ENCODE results near the gene POLL. TPM values are rescaled to one million over a fixed set of nuclear protein-coding genes. Genes with fewer than 3 reads are reported as not detected.

POLL gene
- total RNA-seq, 1 donor from 2014 or later, result 30.4 TPM

GRCh38 chr10:101588879-101589278, 822 bp upstream of the POLL start:
- peak overlapping the region; percentile 99 for H3K4me3 ChIP-seq
- H3K36me3 ChIP-seq, result peaks cover 18% of the 10 kb centered on the region
- intact Hi-C loops (cut with DNase I), result no loop called here

GRCh38 chr10:101585841-101586240, 2.2 kb downstream of the POLL start:
- ATAC-seq (no peak), DNase-seq (no peak)
- intact Hi-C loops (cut with DNase I), result no loop called here
- Histone ChIP-seq H3K27ac (no peak overlapping the region), H3K36me3 (peaks cover 36% of the 10 kb centered on the region), H3K9me3 (no peaks in the 10 kb centered on the region), H3K4me1 (peaks cover 12% of the 10 kb centered on the region), H3K4me3 (no peak overlapping the region), H3K27me3 (no peaks in the 10 kb centered on the region)
- no peak for TF ChIP-seq CTCF (IDR thresholded peaks at IDR 0.05)

More at GRCh38 chr10:101588879-101589278, 822 bp upstream of the POLL start:
- DNase-seq, result no peak
- ATAC-seq, result no peak
- TF ChIP-seq CTCF (IDR thresholded peaks at IDR 0.05), result no peak
- no peaks in the 10 kb centered on the region for H3K27me3 ChIP-seq
- H3K9me3 ChIP-seq, result no peaks in the 10 kb centered on the region
- no peak overlapping the region for H3K27ac ChIP-seq
- peaks cover 12% of the 10 kb centered on the region for H3K4me1 ChIP-seq

DNA sequence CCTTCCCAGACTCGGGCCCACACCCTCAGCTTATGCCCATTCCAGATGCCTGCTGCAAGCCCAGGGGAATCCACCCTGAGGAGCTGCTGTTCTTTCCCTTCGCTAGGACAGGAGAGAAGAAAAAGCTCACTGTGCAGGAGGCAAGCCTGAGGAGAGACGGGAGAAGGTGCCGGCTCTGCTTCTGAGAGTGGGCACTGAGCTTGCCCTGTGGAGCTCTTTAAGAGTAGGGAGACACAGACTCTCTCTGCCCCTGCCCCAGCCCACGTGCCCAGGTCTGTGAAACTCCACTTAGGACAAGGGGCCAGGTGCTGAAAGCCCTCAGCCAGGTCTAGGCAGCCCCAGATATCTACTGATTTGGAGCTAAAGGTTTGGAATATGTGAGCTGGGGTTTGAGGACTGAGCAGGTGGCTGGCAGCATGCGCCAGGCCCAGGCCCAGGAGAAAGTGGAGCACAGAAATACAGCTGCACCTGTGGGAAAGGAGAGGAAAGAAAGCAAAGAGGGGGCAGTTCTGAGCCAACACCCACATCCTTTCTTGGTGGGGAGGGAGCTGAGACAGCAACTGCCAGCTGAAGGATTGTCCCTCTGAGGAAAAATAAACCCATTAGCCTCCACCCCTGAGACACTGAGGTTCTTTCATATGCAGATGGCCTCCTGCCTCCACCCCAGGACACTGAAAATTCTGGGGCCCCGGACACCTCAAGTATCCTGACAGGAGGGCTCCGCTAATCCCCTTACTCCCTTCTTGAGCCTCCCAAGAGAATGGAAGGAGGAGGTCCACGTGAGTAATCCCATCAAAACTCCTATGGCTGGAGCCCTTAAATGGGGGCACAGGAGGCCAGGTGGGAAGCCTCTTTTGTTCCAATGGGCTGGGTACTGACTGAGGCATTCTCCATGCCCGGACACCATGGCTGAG, 7.3 kb downstream of the POLL start:
- Histone ChIP-seq H3K9me3 (no peaks in the 10 kb centered on the region), H3K27ac (no peak overlapping the region), H3K36me3 (peaks cover 56% of the 10 kb centered on the region), H3K4me3 (no peak overlapping the region), H3K27me3 (no peaks in the 10 kb centered on the region), H3K4me1 (no peaks in the 10 kb centered on the region)
- TF ChIP-seq CTCF (IDR thresholded peaks at IDR 0.05), result no peak
- DNase-seq, result peak; percentile 49
- ATAC-seq, result no peak
- intact Hi-C loops (cut with DNase I), result no loop called here

DNA sequence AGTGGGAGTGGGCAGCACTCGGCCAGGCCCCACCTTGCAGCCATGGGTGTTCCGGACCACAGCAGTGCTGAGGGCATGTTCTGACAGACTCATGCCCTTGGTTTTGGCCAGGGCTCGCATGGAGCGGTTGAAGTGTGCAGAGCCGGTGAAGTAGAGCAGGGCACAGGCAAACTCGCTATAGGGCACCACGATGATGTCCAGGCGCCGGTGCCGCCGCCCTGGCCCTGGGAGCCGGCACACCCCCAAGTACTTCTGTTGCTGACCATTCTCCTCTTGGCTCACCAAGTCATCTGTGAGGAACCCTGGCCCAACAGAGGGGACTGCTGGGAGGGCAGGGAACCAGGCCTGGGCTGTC, 8.6 kb downstream of the POLL start:
- Histone ChIP-seq H3K9me3 (no peaks in the 10 kb centered on the region), H3K4me1 (no peaks in the 10 kb centered on the region), H3K27me3 (no peaks in the 10 kb centered on the region), H3K36me3 (peaks cover 49% of the 10 kb centered on the region), H3K27ac (no peak overlapping the region), H3K4me3 (no peak overlapping the region)
- no peak for TF ChIP-seq CTCF (IDR thresholded peaks at IDR 0.05)
- ATAC-seq, result no peak
- DNase-seq, result peak; percentile 45
- intact Hi-C loops (cut with DNase I), result loop anchor here (10.0 kb wide), 1 partner anchor 365 kb away; no protein-coding TSS in a partner anchor

DNA sequence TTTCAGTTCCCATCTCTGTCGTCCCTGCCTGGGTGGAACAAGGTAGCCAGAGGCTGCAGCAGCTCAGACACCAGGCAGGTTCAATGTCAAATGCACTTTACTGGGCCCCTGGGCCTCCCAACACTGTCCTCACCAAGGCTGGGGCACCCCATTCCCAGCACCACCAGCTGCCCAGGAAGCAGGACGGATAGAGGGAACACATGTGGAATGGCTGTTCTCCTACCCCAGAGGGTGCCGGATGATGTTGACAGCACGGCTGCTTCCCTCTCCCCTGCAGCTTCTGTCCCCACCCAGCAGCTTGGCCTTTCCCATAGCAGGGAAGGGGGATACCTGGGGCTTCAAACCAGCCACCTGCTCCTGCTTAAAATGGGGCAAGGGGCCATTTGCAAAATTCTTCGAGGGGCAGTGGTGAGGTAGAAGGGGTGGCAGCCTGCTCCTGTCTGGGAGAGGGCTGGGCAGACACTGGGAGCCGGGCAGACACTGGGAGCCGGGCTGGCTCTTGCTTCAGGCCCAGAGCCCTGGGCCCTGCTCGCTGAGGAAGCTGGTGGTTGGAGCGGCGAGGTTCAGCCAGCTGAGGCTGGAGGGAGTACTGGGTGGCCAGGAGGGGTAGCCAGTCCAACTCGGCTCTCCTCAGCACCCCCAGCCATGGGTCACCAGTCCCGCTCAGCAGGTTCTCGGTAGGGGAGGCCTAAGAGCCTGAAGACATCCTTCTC, 9.1 kb downstream of the POLL start:
- H3K9me3 ChIP-seq, result no peaks in the 10 kb centered on the region
- intact Hi-C loops (cut with DNase I), result loop anchor here (10.0 kb wide), 1 partner anchor 364 kb away; no protein-coding TSS in a partner anchor
- H3K4me1 ChIP-seq, result no peaks in the 10 kb centered on the region
- peaks cover 44% of the 10 kb centered on the region for H3K36me3 ChIP-seq
- no peak overlapping the region for H3K27ac ChIP-seq
- no peak for ATAC-seq
- DNase-seq, result peak; percentile 55
- no peak overlapping the region for H3K4me3 ChIP-seq
- no peak for TF ChIP-seq CTCF (IDR thresholded peaks at IDR 0.05)
- no peaks in the 10 kb centered on the region for H3K27me3 ChIP-seq
